HEK293 (cell line): ENCODE data around the gene UGT1A4.

ENCODE experiments used
- CTCF ChIA-PET: fragments of 350-600 bp; formaldehyde crosslinking; extraction: SDS; loops from one replicate; lab custom pipeline; 2021; ENCODE audit warnings: antibody characterized with exemption; lab: Yijun Ruan, JAX
- POLR2A ChIA-PET: fragments of 300-600 bp; formaldehyde crosslinking; extraction: SDS; loops from one replicate; lab custom pipeline; 2020; ENCODE audit warnings: antibody characterized with exemption, inconsistent platforms; lab: Yijun Ruan, JAX
- H3K27ac ChIP-seq: fragments of 200-500 bp; sonication (Bioruptor generic); 2 replicates; pipeline ENCODE4 v1.5.1; 2014; ENCODE audit warnings: low read depth, low read length, control low read depth, inconsistent platforms; ENCODE audit errors: extremely low read depth
- H3K36me3 ChIP-seq, 2 experiments: fragments of 200-500 bp in 1 of 2; sonication (Bioruptor generic) in 1 of 2; 1 replicate in 1 of 2; 2 replicates in 1 of 2; pipeline ENCODE4 v1.5.1; 2014 to 2017; ENCODE audit warnings: inconsistent platforms in 2 of 2, low read length in 2 of 2; ENCODE audit not compliant: control insufficient read depth in 2 of 2, insufficient read depth in 1 of 2
- H3K4me1 ChIP-seq: fragments of 200-500 bp; sonication (Bioruptor generic); 2 replicates; pipeline ENCODE4 v1.5.1; 2014; ENCODE audit warnings: mild to moderate bottlenecking, low read length, inconsistent platforms; ENCODE audit not compliant: control insufficient read depth, insufficient read depth
- H3K4me3 ChIP-seq: 2 replicates; pipeline ENCODE4 v1.5.1; 2011; ENCODE audit warnings: low read depth, mild to moderate bottlenecking, control low read depth, low read length, moderate library complexity
- H3K9me3 ChIP-seq: fragments of 200-500 bp; sonication (Bioruptor generic); 2 replicates; pipeline ENCODE4 v1.5.1; 2014; ENCODE audit warnings: low read depth, low read length, inconsistent platforms; ENCODE audit not compliant: control insufficient read depth, insufficient read depth
- IKZF3 ChIP-seq: fragments of 450-650 bp; IDR thresholded peaks from 2 replicates; pipeline ENCODE4 v1.5.0; 2018; ENCODE audit warnings: missing biosample characterization, mild to moderate bottlenecking, missing genetic modification characterization, moderate library complexity
- KLF10 ChIP-seq: fragments of 450-650 bp; IDR thresholded peaks from 2 replicates; pipeline ENCODE4 v1.5.1; 2018; ENCODE audit warnings: missing biosample characterization, mild to moderate bottlenecking, missing genetic modification characterization
- KLF9 ChIP-seq: fragments of 450-650 bp; formaldehyde crosslinking; IDR thresholded peaks from 2 replicates; pipeline ENCODE4 v1.5.1; 2016; ENCODE audit warnings: missing biosample characterization, missing genetic modification characterization, low read depth
- MZF1 ChIP-seq: fragments of 450-650 bp; formaldehyde crosslinking; IDR thresholded peaks from 2 replicates; pipeline ENCODE4 v1.5.1; 2017; ENCODE audit warnings: missing biosample characterization, missing genetic modification characterization, borderline replicate concordance
- SCRT1 ChIP-seq: fragments of 450-650 bp; formaldehyde crosslinking; IDR thresholded peaks from 2 replicates; pipeline ENCODE4 v1.5.1; 2016; ENCODE audit warnings: missing biosample characterization, missing genetic modification characterization, borderline replicate concordance
- TRIM28 ChIP-seq: IDR thresholded peaks from 2 replicates; pipeline ENCODE4 v1.6.1; 2011; ENCODE audit warnings: low read length, control low read depth, borderline replicate concordance
- WT1 ChIP-seq: fragments of 450-650 bp; formaldehyde crosslinking; IDR thresholded peaks from 2 replicates; pipeline ENCODE4 v1.5.1; 2016; ENCODE audit warnings: missing biosample characterization, missing genetic modification characterization
- ZEB2 ChIP-seq: fragments of 450-650 bp; formaldehyde crosslinking; IDR thresholded peaks from 2 replicates; pipeline ENCODE4 v1.5.1; 2016; ENCODE audit warnings: missing biosample characterization, missing genetic modification characterization
- ZFP69B ChIP-seq: fragments of 450-650 bp; formaldehyde crosslinking; IDR thresholded peaks from 2 replicates; pipeline ENCODE4 v1.5.1; 2016; ENCODE audit warnings: missing biosample characterization, missing genetic modification characterization
- ZNF202 ChIP-seq: fragments of 450-650 bp; formaldehyde crosslinking; IDR thresholded peaks from 2 replicates; pipeline ENCODE4 v1.5.1; 2016; ENCODE audit warnings: missing biosample characterization, missing genetic modification characterization, borderline replicate concordance
- ZNF274 ChIP-seq, 2 experiments: fragments of 200-500 bp in 1 of 2; fragments of 450-650 bp in 1 of 2; sonication (Bioruptor generic) in 1 of 2; formaldehyde crosslinking in 1 of 2; IDR thresholded peaks; 2 replicates each; pipeline versions ENCODE4 v1.5.1 to v1.6.1; 2014 to 2016; ENCODE audit warnings: borderline replicate concordance in 1 of 2, inconsistent platforms in 1 of 2, low read length in 1 of 2, missing biosample characterization in 1 of 2, missing genetic modification characterization in 1 of 2
- ZNF341 ChIP-seq: fragments of 450-650 bp; formaldehyde crosslinking; IDR thresholded peaks from 2 replicates; pipeline ENCODE4; 2016; ENCODE audit warnings: low read depth, missing biosample characterization, missing genetic modification characterization
- ZNF398 ChIP-seq: fragments of 450-650 bp; formaldehyde crosslinking; IDR thresholded peaks from 2 replicates; pipeline ENCODE4 v1.5.1; 2017; ENCODE audit warnings: missing biosample characterization, missing genetic modification characterization
- ZNF518A ChIP-seq: fragments of 450-650 bp; formaldehyde crosslinking; conservative IDR thresholded peaks from 2 replicates; pipeline ENCODE4 v1.5.1; 2016; ENCODE audit warnings: low read depth, missing biosample characterization, missing genetic modification characterization
- ZNF600 ChIP-seq: fragments of 450-650 bp; formaldehyde crosslinking; IDR thresholded peaks from 2 replicates; pipeline ENCODE4 v1.5.1; 2016; ENCODE audit warnings: missing biosample characterization, missing genetic modification characterization
- ZNF658 ChIP-seq: fragments of 450-650 bp; formaldehyde crosslinking; IDR thresholded peaks from 2 replicates; pipeline ENCODE4; 2016; ENCODE audit warnings: missing biosample characterization, missing genetic modification characterization
- ZNF704 ChIP-seq: fragments of 450-650 bp; formaldehyde crosslinking; IDR thresholded peaks from 2 replicates; pipeline ENCODE4 v1.5.1; 2016; ENCODE audit warnings: missing biosample characterization, missing genetic modification characterization
- ZSCAN5A ChIP-seq: fragments of 450-650 bp; formaldehyde crosslinking; IDR thresholded peaks from 2 replicates; pipeline ENCODE4 v1.5.1; 2016; ENCODE audit warnings: missing biosample characterization, missing genetic modification characterization
- TF ChIP-seq, protein P1 (sequence below): IDR thresholded peaks from 2 replicates; pipeline ENCODE4 v1.6.1; 2011; ENCODE audit warnings: mild to moderate bottlenecking, low read depth, low read length, borderline replicate concordance

Gene UGT1A4

GRCh38 chr2:233803994-233804393 lies 85.5 kb downstream of the UGT1A4 start:
- H3K36me3 ChIP-seq, result no peaks in the 10 kb centered on the region
- ChIA-PET POLR2A (interaction anchor here (0.6 kb wide), 1 partner anchor 1582 kb away, joined by 3 read pairs; no protein-coding TSS in a partner anchor), CTCF (no interaction called here)
- no peak overlapping the region for H3K4me3 ChIP-seq
- H3K9me3 ChIP-seq, result no peaks in the 10 kb centered on the region
- no peak overlapping the region for H3K27ac ChIP-seq
- no peaks in the 10 kb centered on the region for H3K4me1 ChIP-seq
- no peak for TF ChIP-seq ZFP69B (tag by site-specific recombination)
- no peak for TF ChIP-seq ZNF341 (tag by site-specific recombination)
- TF ChIP-seq KLF9, result no peak
- no peak for TF ChIP-seq ZEB2 (tag by site-specific recombination)
- TF ChIP-seq ZSCAN5A (tag by site-specific recombination), result no peak
- TF ChIP-seq KLF10 (tag by site-specific recombination), result no peak
- TF ChIP-seq, protein P1, sequence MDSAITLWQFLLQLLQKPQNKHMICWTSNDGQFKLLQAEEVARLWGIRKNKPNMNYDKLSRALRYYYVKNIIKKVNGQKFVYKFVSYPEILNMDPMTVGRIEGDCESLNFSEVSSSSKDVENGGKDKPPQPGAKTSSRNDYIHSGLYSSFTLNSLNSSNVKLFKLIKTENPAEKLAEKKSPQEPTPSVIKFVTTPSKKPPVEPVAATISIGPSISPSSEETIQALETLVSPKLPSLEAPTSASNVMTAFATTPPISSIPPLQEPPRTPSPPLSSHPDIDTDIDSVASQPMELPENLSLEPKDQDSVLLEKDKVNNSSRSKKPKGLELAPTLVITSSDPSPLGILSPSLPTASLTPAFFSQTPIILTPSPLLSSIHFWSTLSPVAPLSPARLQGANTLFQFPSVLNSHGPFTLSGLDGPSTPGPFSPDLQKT, result no peak
- TF ChIP-seq TRIM28, result no peak
- no peak for TF ChIP-seq ZNF600 (tag by site-specific recombination)
- no peak for TF ChIP-seq ZNF658 (tag by site-specific recombination)
- TF ChIP-seq ZNF274 (IDR thresholded peaks at IDR 0.05; ENCODE audit: low read length), result no peak
- TF ChIP-seq ZNF274 (tag by site-specific recombination; IDR thresholded peaks at IDR 0.05; ENCODE audit: borderline replicate concordance), result no peak
- no peak for TF ChIP-seq MZF1
- no peak for TF ChIP-seq SCRT1 (tag by site-specific recombination)
- TF ChIP-seq IKZF3 (tag by site-specific recombination), result no peak
- no peak for TF ChIP-seq ZNF398 (tag by site-specific recombination)
- no peak for TF ChIP-seq ZNF202 (tag by site-specific recombination)
- no peak for TF ChIP-seq ZNF518A
- TF ChIP-seq WT1 (tag by site-specific recombination), result no peak
- no peak for TF ChIP-seq ZNF704
